SK-N-DZ (cell line): ENCODE results near the gene FOXP1.

ENCODE experiments used
- DNase-seq: peaks from one replicate; pipeline ENCODE4 v3.0.0-alpha.2; 2015; ENCODE audit warnings: low spot score

The FOXP1 gene

DNA sequence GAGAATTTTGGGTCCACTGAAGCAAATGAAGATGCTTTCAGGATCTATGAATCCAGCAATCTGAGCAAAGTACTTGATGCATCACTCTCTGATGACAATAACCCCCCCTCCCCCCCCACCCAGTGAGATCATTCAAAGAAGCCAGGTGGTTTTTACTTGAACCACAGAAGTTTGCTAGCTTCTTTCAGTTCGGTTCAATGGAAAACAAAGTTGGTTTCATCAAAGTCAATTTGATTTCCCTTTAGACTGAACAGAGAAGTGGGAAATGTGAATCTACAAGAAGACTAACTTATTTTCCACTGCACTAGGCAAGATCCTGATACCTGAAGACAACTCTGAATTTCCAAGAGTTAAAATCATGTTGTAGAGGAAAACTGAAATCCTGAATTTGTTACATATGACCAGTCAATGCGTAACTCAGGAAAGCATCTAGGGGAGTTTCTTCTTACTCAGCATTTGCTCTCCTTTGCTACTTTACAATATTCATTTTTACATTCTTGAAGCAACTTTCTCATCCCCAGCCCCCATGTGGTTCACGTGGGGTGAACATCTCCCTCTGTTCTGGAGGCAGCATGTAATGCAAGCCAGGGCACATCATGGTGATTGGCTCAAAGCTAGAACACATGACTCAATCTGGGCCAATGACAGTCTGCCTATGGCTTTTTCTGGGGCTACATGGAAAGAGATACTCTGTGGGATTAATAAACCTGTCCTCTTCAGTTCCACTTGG, 572.6 kb downstream of the FOXP1 start:
- no peak for DNase-seq

DNA sequence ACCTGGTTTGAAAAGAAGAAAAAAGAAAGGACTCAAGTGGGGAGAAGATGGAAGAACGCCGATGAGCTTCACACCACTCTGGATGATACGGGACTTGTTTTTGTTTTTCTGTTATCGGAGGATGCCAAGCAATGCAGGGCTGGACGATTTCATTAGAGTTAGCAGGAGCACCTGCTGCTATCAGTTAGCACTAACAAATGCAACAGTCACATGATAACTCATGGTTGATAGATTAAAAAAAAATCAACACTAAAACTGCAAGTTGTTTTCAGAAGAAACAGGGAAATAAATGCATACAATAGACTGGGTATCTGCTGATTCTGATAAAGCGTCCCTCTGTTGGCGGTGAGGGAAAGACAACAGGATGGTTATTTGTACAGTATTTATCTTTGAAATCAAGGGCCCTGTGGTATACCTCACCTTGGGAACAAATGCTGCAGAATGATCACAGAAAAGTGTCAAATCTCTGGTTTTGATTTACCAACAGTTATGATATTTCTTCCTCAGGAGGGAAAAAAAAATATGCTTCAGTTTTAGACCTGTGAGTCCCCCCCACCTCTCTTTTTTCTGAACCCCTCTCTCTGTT, 575.1 kb downstream of the FOXP1 start:
- no peak for DNase-seq

DNA sequence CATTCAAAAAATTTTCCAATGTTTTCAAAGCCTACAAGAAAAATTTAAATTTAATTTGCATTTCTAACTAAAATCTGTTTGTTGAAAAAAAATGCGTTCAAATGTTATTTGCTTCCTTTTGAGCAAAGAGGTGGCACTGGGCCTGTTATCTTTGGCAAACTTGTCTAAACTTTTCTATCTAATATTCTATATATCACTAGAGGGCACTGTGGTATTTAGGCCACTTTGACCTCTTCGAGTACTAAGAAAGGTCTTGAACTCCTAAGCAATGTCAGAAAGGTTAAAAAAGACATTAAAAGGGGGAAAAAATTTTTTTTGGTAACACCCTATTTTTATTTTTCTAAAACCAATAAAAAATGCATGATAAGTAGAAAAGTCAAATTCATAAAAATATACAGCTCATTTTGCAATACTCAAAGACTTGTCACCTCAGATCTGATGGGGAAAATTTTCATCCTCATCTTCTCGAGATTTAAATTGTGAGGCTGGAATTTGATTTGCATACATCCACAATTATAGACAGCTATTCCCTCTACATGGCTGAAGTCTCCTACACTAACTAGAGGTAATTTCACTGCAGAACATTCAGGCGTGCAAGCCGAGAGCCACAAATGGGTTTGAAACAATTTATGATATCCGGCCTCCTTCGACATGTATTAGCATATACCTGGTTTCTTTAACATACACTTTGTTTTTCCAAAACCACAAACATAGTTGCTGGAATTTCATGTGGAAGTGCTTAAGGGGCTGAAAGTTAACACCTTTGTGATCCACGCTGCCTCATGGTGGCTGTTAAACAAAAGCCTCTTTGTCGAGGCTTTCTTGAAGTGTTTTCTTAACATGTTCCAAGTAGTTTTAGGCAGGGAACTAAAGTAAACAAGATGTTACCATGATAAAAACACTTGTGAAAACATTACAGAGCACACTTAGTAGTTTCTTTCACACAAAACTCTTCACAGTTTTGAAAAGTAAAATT, 576.4 kb downstream of the FOXP1 start:
- DNase-seq = peak; percentile 10

DNA sequence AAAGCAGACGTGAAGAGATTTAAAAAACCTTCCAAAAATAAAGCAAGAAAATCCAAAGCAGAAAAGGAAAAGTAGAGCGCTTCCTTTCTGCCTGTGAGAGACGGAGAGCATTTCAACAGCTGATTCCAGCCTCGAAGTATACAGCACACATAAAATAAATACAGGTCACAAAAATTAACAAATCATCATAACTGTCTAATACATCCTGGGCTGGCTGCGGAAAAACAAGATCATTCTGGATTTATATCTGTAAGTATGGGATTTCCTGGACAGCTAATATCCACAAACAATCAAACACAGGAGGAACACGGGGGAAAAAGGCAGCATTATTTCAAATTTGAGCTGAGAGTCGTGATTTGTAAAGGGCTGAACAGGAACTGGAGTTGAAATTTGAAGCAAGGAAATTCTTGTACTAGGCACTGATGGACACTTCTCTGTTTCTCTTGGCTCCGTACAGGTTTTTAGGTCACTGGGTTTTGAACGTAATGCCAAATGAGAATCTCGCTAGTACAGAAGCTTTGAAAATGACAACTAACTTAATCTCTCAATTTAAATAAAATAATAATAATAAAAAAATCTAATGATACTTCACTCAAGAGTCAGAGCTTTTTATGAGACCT, 577.7 kb downstream of the FOXP1 start:
- no peak for DNase-seq

DNA sequence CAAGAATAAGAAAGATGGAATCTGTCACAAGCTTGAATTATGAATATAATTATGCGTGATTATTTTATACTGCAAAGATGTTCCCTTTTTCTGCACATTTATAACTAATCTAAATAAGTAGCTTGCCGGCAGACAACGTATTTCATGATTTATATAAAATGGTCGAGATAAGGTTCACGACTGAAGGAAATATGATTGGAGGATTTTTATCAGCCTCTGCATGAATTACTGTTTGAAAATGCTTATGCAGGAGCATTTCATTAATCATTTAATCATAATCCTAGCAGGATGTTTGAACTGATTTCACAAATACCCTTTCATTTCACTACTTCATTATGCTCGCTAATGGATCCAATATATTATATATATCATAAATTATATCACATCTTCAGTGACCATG, 580.0 kb downstream of the FOXP1 start:
- no peak for DNase-seq

DNA sequence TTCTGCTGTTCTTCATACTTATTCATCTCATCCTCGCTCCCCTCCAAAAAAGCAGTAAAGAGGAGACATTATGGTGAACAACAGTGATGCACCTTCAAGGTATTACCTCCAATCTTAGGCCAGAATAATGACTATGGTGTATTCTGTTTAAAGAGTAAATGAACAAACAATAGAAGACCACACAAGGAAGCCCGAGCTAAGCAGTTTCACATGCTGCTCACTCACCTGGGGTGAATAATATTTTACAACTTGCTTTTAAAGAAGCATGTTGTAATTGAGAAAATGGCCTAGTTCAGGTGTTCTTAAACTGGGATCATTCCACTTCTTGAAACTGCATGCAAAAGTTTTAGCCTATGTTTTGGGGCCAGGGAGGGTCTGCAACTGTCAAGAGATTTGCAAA, 581.2 kb downstream of the FOXP1 start:
- no peak for DNase-seq

DNA sequence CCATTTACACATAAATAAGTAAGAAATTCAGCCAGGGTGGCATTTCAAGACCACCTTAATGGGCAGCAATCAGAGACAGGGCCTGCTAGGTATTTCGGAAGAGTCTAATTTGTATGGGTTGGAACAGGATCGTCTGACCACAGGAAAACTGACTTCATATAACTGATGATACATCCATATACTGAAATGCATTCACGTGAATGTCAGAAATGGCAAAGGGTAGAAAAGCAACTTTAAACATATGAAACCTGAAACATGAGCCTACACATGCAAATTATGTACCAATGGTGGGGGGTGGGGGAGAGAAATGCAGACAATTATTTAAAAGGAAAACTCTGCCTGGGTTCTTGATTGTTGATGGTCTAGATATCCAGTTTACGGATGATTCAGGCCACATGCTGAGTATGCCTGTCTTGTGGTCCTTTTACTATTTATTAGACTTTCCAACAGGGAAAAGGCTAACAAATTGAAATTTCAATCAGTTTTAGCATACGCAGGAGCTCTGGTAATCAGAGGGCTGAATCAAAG, 582.2 kb downstream of the FOXP1 start:
- DNase-seq = no peak

DNA sequence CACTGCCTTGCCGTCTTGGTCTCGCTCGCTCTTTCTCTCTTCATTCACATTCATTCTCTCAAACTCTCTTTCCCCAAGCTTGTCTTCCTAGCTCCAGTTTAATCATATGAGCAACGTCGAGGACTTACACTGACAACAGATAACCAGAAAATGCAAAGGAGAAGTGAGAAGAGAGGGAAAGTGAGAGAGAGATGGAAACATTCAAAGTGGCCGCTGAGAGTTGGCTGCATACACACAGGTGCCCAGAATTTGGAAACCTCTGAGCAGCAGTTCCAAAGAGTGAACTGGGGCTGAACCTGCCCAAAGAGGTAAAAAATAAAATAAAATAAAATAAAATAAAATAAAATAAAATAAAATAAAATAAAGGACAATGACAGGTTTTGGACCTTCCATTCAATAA, 583.0 kb downstream of the FOXP1 start:
- DNase-seq = no peak

DNA sequence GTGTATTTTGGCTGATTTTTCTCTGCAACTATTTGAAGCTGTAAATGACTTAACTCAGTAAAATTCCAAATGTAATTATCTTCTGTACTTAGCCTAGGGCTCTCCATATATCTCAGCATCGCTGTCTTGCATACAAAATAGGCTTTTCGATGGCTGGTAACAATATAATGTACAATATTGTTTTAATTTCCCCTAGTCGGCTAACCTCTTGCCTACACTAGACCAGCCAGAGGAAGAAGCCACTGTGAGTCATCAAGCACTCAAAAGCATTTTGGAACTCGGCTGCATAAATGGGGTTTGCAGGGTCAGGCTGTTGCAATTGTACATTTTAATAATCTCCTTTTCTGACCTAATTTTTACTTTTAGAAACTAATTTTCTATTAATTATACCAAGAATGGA, 583.8 kb downstream of the FOXP1 start:
- no peak for DNase-seq

DNA sequence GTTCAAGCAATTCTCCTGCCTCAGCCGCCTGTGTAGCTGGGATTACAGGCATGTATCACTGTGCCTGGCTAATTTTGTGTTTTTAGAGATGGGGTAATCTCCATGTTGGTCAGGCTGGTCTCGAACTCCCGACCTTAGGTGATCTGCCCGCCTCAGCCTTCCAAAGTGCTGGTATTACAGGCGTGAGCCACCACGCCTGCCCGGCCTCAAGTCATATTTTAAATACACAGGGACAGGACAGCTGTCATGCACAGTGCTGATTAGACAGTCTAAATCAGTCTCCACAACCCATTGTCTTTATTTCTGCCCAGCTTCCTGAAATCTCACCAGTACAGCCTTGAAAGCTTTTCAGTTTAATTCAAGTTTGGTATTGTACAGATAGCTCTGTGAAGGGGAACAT, 587.4 kb downstream of the FOXP1 start:
- no peak for DNase-seq

DNA sequence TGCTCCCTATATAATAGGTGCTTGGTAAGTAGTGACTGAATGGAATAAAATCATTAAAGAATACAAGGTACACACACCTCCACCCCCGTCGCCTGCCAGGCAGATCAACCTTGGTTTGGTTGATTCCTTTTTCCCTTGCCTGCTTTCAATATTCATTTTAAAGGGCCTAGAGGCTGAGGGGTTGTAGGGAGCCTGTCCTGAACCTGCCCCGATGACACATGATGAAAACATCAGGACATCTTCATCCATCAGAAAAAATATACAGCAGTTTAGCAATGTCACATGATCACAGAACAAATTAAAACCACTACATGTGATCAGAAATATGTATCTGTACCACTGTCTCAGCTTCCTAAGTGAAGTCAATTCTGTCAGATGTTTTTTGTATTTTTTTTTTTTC, 588.9 kb downstream of the FOXP1 start:
- no peak for DNase-seq

DNA sequence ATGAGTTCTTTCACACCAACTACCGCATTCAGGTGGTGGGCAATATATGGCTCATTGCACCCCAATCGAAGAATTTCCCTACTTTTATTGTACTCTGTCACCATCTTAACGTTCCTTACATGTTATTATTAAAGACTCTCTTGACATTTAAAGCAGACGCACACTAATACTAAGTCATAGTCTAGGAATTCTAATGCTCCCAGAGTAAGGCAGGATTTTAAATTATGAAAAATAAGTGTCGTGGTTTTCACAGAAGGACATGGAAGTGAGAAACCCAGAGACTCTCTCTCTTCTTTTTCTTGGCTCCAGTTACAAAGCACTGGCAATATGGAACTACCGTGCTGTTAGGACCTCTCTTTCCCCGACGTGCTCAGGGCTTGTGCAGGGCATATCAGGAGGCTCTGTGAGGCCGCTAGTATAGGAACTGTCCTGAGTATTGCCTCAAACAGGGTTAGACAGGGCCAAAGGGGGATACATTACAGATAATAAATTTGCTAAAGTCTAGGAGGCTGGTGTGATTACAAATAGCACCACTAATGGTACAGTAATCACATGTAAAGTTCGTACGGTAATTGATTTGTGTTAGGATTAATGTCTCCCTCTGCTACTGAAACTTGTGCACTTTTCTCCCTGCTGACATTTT, 590.8 kb downstream of the FOXP1 start:
- DNase-seq = no peak

DNA sequence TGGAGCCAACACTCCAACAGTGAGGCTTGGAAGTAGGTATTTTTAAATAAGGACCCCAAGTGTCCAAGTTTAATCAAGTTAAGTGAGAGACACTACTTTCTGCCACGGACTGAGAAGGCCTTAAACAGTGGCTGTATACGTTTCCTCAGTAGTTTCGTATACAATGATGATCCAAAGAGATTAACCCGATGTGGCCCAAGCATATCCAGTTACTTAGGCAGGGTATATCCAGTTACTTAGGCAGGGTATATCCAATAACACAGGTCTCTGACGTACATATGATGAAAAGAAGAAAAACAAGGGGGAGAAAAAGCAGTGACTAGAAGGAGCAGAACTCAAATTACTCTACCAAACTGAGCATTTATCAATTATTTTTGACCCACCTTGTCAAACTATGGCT, 591.4 kb downstream of the FOXP1 start:
- no peak for DNase-seq

DNA sequence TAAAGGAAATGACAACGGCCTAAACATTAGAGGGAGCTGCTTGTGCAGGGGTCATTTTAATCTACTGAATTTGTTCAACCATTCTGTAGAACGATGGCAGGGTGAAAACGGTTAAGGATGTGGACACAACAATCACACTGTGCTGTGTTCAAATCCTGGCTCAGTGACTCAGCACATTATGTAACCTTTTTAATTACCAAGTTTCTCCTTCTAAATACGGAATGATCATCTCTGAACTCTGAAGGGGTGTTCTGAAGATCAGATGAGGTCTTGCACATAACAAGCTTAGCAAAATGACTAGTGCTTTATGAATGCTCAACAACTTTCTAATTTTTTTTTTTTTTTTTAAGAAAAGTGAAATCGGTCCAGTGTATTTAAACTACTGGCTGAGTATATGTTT, 592.8 kb downstream of the FOXP1 start:
- no peak for DNase-seq

DNA sequence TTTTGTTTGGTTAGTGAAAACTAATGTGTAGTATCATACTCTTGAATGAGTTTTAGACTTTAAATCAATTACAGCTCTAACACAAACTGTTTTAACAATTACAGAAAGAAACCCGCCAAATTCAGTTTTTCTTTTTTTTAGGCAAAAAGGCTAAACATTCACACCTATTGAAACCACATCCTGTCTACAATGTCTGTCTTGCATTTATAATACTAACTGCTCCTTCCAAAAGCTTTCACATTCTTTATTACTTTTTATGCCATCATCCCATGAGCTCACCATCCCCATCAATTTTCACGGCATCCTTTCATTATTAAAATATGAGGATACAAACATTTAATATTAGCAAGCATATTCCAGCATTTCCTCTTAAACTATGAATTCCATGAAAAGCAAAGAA, 593.3 kb downstream of the FOXP1 start:
- DNase-seq = no peak

DNA sequence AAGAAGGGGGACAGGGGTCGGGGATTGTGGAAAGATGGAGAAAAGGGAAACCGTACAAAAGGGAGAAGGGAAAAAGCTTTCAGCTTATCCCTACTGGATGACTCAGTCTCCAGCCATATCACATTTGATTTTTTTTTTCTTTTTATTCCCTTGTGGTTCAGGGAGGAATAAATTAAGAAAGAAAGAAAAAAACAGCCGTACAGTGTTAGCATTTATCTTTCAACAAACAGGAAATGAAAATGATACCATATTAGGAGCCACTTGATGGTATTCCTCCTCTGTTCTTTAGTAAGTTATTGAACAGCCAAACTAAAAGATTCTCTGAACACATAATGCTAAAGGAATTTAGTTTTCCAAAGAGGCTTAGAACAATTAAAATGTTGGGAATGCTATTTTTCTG, 594.4 kb downstream of the FOXP1 start:
- DNase-seq = no peak

DNA sequence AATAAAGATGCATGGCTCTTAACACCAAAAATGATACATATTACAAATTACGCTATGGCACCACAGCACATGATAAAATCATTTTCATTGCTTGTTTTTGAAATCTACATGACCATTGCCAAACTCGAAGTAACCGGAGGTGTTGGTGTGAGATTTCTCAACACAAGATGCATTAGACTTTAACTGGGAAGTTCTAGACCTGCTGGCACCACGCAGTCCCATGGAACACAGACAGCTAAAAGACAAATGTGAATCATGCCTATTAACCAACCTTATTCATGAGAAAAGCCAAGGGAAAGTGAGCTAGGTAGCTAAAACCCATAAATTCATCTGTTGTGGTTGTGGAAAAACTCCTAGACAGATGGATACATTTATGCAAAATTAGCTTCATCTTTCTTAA, 595.4 kb downstream of the FOXP1 start:
- DNase-seq = no peak

DNA sequence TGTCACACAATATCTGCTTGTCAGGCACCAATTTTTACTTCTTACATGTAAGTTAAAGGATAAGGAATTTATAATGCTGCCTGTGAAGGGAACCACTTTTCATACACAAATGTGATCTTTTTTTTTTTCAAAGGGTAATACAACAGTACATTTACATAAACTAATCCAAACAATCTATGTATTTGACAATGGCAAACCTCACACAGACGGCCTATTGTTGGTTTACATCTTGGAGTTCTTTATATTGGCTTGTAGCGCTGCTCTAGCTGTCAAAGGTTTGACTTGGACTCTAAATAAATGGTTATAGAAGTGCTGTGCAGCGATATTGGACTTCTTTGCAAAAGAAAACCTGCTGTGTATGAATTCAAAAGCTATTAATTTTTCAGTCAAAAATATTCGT, 598.0 kb downstream of the FOXP1 start:
- DNase-seq = no peak

DNA sequence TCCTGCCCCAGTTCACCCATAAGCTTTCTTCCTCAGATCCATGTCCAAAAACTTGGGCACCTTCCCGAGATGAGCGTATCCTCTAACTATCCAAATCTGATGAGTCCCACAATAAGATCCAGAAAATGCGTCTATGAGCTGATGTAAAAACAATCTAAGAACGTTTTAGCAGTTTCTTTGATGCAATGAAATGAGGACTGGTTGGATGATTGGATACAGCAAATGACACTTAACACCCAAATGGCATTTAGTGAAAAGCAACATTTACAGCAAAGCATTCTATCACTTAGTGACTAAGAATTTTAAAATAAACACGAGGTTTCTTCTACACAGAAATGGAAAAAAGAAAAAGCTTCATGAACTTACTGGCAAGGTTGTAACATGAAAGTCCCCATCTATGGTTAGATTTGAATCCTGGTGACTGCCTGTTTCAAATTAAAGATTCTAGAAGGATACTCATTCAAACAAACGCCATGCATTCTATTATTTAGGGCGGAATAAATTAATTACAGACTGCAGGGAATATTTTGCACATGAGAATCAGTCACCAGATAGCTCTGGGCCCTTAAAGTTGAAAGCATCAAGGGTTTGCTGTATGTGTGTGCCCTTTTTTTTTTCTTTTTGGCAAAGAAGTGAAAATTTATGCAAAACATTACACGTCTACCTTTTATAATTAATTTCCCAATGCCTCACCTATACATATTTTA, 598.6 kb downstream of the FOXP1 start:
- no peak for DNase-seq

DNA sequence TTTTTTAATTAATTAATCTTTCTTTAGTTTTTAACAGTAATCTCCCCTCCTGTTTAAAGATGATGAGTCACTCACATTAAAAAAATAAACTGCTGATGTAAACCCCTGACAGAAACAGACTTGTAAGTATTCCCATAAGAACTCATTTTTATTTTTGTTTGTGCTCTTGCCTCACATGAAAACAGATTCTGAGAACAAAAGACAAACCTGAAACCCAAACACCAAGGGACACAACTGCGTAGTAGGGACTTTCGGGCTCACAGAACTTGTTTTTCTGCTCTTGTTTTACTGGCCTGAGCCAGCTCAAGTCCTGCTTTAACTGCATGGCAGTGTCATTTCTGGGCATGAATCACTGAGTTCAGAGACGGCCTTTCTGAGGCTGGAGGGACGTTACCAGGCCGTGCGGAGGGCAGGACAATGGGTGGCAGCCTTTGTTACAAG, 600.8 kb downstream of the FOXP1 start:
- DNase-seq = no peak

DNA sequence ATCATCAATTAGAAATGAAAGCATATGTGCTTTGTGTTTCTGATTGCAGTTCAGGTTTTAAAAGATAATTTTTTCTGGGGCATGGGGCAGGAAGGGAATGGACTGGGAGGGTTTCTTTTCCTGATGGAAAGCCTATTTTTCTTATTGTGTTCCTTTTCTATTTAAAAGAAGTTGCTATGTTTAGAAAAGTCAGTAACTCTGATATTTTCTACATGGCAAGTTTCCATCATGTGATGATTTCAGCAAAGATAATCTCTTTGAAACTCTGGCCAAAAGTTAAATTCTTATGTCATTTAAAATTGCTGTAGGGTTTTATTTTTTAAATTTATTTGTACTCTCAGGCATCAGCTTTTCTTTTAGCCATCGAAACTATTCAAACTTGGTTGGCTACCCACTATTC, 601.2 kb downstream of the FOXP1 start:
- no peak for DNase-seq
